ENCODE data around the gene SST.

Gene SST

DNA sequence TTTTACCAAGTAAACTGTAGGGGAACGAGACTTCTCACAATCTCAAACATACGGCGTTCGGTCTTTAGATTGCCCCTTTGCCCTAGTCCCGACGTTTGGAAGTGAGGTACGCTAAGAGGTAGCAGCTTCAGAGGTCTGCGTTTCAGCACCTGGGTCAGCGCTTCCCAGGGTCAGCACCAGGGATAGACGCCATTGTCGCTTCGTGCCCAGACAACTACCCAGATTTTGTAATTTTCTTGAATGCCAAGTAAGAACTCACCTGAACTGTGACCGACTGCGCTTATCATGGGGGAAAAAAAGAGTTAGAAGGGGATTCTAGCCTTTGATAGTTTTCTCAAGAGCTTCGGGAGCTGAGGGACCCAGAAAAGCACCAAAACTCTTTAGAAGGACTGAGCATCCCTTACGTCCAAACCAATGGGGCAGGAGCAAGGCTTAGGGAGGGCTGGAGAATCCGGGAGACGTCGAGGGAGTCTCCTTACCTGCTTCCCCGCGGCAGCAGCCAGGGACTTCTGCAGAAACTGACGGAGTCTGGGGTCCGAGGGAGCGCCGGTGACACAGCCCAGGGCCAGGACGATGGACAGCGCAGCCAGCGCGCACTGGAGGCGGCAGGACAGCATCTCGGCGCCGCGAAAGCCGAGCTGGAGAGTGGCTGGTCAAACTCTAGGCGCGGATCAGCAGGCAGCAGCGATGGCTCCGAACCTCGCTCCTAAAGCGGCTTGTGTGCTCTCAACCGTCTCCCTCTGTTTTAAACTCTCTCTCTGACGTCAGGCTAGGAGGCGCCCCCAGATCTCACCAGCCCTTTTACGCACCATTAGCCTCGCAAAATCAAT, at the start of gene SST:
TSS of gene SST (minus strand) at position 720 of the 830 bp plus-strand sequence. CDS start at position 617, 103 bp downstream.
- peak; percentile 23 to 70 (median 49) for DNase-seq

DNA sequence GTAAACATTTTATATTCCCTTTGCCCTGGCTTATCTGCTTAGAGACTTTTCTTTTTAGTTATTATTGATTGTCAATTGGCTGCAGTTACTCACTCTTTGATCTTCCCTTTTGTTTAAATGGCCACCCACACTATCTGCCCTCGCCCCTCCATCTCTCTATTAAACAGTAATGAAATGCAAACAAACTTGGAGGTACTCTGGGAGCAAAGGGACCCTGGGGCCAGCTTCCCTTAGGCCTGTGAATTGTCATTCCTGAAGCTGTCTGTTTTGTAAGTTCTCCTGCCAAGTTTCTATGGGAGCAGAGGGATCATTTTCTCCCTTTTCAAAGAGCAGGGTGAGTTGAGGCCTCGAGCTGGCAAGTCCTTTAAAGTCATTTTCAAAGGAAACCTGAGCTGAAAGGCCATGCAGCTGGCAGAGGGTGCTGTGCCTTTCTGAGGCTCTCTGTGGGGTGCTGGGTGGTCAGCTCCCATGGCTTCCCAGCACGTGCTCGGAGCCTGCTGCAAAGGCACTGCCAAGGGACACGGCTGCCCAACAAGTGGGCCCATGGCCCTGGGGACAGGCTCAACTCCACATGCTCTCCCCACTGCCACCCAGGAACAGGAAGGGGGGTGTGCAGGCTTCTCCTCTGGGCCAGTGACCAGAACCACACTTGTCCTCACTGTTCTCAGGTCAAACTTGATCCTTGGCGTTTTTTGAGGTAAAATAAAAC, 49.6 kb upstream of the SST start:
- no peak for DNase-seq

DNA sequence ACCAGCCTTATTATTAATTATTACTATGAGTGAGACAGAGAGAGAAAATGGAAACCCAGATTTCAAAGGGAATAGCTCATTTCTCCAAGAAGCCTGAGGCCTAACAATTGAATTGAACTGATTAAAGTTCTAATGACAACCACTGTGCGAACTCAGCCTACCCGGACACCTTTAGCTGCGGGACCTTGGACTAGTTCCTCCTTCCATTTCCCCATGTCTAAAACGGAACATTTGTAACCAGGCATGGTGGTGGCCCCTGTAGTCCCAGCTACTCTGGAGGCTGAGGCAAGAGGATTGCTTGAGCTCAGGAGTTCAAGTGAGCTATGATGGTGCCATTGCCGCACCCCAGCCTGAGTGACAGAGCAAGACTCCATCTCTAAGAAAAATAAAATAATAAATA, 48.6 kb upstream of the SST start:
- no peak for DNase-seq

DNA sequence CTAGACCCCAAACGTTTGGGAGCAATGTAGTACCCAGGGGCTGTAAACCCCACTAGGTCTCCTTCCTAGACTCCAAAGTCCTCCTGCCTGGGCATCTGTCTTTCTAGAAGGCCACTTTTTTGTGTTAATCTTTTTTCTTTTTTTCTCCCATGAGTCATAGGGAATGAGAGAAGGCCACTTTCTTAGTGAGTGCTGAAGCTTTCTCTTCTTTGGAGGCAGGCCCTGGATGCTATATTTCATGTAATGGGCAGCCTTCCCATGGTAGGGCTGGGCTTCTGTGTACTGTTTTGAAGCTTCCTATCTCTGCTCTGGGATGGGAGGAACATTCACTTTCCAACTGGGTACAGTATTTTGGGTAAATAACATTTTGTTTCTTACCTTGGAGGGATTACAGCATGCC, 47.4 kb upstream of the SST start:
- DNase-seq, result no peak

DNA sequence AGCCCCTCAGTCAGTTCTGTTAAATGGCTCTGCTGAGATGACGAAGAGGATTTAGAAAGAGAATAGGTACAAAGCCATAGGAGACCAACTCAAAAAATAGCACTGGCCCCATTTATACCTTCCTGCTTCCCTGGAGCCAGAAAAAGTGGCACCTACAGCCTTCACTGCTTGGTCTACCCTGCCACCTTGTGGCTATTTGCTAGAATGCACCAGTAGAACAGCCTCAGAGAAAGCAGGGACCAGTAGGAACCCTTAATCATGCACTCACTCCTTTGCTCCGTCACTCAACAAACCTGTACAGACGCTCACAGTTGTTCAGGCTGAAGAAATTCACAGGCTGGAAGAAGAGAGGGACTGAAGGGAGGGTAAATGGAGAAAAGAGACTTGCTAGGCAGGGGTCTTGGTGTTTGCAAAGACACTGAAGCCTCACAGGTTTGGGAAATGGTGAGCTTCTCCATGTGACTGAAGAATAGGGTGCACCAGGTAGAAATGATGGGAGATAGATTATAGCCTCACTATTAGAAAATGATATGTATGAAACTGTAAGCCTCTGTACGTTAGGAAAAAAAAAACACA, 44.3 kb upstream of the SST start:
- DNase-seq, result peak; percentile 80 to 88 (median 81)

DNA sequence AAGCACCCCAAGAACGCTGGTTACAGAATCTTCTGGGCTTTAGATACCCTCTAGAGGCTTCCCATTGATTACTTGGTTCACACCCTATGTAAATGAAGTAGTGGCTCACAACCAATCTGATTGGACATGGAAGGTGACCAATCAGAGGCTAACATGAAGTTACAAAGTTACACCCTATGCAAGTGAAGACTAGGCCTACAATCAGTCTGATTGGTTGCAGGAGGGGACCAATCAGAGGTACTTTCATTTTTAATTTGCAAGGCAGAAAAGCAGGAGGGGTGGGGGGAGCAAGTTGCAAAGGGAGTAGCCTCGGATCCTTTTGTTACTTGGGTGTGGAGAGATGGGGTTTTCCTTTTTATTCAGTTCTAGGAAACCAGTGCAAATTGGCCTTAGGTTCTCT, 43.3 kb upstream of the SST start:
- DNase-seq, result peak; percentile 19 to 40 (median 28)

DNA sequence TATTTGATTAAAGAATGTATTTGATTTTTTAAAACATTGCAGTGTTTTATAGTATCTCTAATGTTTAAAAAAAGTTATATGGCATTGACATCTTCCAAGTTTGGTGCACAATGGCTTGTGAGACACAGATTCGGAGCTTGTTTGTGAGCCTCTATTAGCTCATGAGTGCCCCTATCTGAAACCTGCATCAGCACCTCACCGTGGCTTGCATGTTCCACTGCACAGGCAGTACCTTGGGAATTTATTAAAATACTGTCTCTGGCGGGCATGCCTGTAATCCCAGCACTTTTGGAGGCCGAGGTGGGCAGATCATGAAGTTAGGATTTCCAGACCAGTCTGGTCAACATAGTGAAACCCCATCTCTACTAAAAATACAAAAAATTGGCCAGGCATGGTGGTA, 39.0 kb upstream of the SST start:
- DNase-seq, result no peak

DNA sequence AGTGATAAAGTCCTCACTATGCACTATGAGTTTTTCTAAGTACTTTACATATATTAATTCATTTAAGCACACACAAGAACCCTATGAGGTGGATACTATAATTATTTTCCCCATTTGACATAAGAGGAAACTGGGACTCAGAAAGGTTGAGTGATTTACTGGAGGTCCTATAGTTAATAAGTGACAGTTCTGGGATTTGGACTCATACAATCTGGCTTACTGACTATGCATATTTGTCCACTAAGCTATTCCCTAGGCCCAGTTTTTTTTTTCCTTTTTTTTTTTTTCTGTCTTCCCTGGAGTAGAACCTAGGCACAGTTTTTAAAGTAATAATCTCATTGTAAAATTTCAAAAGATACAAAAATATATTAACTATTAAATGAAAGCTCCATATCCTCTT, 38.5 kb upstream of the SST start:
- no peak for DNase-seq

DNA sequence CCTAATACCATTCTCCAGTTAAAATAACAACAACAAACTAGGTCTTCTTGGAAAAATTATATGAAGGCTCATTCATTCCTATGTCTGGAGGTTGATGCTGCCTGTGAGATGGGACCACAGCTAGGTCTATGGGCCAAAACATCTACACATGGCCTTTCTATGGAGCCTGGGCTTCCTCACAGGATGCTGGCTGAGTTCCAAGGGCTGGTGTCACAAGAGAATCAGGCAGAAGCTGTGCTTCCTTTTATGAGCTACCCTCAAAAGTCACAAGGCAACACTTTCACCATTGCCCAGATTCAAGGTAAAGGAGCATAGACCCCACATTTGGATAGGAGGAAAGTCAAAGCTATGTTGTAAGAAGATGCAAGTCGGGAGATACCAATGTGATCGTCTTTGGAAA, 36.8 kb upstream of the SST start:
- peak; percentile 65 to 82 (median 73) for DNase-seq

DNA sequence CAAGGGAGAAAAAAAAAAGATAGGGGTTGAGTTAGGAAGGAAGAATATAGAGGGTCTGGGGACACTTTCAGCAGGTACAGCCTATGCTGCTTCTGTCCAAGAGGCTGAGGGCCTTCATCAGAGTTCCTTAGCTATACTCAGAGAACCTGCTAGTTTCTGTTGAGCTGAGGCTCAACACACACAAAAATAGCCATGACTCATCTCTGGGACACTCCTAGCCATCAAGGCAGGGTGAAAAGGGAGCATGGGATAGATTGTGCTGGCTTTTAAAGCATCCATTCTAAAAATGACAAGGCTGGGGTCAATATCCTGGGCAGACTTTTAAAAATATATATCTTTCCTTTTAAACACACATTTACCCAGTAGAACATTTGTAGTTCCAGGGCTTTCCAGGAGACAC, 35.0 kb upstream of the SST start:
- DNase-seq, result no peak

DNA sequence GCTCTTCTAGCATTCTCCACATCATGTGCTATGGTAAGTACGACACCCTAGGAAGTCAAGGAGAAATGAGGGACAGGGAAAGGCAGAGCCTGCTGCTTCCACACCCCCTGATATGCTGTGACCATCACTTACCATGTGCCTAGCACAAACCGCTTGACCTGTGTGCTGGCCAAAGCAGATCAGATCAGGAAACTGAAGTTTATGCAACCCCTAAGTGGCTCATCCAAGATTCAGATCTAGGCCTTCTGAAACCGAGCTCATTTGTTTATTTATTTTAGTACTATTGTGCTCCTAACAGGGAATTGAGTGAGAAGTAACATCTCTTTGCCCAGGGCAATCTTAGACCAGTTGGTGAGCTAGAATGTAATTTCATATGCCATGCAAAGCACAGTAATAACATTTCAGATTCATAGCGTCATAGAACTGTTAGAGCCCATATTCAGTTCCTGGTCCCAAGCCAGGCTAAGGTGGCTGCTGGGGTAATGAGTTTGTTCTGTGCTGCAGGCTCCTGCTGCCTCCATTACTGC, 32.4 kb upstream of the SST start, which contains the start of gene RTP2:
TSS of gene RTP2 (minus strand) at position 51 of the 527 bp plus-strand sequence. CDS start 429 bp downstream, outside the sequence.
- no peak for DNase-seq

DNA sequence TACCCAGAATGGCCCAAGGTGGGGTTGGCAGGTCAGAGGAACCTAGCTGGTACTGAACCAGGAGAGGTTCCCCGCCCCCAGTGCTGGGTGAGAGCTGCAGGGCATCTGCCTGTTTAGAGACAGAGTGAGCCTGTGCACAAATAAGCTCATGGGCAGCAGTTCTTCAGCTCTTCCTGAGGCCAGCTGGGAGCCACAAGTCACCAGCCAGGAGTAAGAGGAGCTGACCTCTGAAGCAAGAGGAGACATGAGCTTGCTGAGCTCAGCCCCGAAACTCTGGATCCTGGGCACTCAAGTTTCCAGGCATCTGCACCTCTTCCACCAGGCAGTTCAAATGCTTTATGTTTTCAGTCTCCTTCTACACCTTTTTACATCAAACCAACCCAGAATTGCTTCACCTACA, 30.1 kb upstream of the SST start:
- DNase-seq, result no peak

DNA sequence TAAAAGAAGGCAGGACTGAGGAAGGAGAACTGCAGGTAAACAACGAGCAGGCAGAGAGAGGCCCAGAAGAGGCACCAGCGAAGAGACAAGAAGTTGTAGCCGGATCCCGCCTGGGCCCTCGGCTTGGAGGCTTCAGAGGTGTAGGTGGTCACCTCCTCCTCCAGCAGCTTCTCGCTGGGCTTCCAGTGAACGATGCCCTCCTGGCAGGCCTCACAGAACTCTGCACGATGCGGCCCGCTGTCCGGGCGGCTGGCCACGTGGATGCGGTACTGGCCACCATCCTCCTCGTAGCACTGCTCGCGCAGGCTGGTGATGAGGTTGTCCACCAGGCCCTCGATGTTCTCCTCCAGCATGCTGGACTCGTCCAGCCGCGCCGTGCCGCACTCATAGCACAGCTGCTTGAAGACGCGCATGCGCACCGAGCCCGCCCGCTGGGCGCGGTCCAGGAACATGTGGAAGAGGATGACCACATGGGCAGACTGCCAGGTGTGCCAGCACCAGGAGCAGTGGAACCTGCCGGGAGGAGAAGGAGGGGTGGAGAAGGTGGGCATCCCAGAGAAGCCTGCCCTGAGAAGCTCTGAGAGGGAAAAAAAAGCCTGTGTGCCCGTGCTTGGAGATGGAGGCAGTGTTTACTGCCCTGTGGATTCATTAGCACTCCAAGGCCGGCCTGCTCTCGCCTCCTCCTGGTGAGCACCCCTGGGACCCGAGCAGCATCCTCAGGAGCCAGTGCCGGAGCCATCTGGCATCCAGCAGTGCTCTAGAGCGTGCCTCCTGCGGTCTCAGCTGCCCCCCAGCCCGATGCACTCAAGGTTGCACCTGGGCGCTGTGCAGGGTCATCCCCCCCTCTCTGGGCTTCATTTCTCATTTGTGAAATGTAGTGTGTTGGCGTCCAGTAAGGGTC, 28.6 kb upstream of the SST start:
- no peak for DNase-seq

DNA sequence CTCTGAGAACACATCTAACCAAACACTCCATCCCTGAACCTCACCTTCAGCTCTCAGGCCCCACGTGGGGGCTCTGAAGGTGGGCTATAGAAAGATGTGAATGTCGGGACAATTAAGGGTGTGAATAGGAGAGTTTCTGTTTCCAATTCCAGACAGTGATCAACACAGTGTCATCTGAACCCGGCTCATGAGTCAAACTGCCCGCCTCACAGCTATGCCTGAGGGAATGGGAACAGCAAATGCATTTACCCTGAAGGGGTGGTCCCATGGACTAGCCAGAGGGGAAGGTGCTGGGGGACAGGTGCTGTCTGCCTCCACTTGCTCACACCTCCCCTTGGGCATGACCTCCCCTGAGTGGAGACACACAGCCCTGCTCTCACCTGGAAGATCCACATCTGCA, 25.8 kb upstream of the SST start:
- DNase-seq, result no peak

DNA sequence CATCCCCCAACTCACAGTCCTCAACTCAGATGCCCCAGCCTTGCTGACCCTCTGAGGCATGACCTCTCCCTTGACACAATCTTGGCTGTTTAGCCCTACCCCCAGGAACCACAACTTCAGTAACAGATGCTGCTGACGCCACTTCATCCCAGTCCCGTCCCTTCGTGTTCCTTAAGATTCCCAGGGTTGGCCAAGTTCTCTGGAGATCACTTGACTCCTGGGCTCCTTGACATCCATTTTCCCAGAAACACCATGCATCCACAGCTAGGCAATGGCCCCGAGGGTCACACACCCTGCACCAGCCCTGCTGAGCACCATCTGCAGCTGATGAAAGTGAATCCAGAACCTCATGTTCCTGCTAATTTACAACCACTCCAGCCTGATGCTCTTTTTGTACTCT, 25.3 kb upstream of the SST start:
- DNase-seq, result no peak

DNA sequence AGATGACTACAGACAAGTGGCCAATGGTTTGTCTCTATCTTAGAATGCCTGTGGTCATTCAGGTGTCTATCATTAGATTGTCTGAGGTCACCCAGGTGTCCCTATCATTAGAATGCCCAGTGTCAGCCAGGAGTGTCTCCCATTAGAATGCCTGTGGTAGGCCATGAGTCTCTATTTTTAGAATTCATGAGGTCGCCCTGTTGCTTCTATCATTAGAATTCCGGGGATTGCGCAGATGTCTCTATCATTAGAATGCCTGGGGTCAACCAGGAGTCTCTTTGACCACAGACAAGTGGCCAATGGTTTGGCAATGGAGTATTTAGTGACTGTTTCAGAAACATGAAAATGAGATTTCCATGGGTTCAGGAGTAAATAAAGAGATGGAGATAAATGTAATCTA, 24.6 kb upstream of the SST start:
- no peak for DNase-seq

DNA sequence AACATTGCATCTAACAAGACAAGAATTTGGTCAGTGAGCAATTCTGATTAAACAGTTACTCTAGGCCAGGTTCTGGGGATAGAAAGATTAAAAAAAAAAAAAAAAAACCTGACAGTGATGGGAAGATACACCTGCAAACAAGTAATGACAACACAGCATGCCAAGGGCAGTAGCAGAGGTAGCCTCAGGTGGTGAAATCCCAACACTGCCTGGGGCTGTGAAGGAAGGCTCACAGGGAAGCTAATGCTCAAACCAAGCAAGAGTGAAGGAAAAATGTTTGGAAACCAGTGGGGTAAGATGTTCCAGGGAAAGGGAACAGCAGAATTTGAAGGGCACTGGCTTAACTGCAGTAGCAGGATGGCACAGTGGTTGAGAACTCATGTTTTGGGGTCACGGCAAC, 23.2 kb upstream of the SST start:
- no peak for DNase-seq

DNA sequence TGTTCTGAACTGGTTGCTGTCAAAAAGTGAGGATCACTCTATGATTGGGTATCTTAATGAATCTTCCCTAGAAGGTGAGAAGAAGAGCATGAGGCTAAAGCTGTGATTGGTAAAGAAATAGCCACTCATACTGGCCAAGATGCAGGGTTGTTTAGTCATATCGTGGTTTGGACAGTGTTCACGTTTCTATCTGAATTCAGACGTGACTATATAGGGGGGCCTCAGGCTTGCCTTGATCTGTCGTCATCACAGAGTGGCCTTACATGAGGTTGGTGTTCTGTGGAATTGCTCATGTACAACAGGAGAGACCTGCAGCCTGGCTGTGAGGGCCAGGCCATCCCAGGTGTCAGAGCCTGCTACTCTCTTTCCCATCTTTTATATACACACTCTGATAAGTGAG, 19.8 kb upstream of the SST start:
- no peak for DNase-seq

DNA sequence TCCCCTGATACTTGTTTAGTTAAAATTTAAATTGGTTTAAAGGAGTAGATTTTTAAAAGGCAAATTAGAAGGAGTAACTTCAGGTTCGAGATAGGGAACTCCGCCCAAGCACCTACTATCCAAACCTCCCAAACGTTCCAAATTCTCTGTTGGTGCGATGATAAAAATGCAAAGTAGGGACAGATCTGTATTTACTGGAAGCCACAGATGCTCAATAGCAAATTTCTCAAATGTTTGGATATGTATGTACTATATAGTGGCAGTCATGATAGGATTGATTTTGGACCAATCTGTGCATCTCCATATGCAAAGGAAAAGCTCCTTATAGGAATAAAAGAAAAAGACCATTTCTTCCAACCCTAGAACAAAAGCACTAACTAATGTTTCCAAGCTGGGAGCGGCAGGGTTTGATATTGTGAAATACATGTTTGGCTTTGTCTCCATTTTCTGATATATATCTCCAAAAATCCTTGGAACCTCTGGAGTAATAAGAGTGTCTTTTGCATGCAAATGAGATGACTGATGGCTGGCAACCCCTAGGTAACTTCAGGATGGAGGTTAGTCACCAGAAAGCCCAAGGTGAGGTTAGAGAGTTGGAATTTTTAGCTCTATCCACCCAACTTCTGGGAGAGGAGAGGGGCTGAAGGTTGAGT, 16.6 kb upstream of the SST start:
- no peak for DNase-seq

DNA sequence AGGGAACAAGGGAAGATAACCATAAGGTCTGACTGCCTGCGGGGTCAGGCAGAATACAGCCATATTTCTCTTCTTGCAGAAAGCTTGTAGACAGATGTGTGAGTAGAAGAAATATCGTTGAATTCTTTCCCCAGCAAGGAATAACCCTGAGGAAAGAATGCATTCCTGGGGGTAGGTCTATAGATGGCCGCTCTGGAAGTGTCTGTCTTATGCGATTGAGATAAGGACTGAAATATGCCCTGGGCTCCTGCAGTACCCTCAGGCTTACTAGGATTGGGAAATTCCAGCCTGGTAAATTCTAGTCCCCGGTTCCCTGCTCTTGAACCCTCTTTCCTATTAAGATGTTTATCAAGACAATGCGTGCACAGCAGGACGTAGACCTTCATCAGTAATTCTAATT, 15.8 kb upstream of the SST start:
- no peak for DNase-seq

DNA sequence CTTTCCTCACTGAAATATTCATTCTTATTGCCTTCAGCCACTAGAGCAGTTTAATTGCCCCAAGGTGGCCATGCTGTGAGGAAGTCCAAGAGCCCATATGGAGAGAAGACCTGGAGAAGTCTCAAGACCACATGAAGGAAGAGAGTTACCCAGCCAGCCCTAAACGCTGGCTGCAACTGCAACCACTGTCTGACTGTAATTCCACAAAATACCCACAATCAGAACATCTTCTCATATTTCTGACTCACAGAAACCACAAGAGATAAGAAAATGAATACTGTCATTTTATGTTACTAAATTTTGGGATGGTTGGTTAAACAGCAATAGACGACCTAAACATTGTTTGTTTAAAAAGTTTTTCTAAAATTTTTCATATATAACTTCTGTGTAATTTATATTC, 14.7 kb upstream of the SST start:
- no peak for DNase-seq

DNA sequence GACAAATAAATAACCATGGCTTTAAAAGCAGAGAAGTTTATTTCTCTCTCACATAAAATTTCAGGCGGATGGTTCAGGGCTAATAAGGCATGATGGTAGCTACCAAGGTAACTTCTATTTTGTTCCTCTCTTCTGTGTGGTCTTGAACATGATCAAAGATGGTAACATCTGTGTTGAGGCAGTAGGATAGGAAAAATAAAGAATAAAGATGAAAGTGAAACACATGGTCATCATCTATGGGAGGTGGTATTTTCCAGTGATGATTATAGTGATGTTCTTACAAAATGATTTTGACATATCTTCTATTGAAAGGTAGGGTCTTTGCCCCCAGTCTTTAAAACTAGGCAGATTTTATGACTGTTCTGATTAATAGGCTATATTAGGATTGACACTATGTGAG, 14.2 kb upstream of the SST start:
- DNase-seq, result no peak

Measured in suppressor macrophage treated with lipopolysaccharide for 1 hour (primary cell).